Cardiac fibroblast (primary cell): ENCODE results near the gene OSBPL3.

Experiments
- DNase-seq, 2 donors: peaks; one replicate each; pipeline versions ENCODE4 v3.0.0 to v3.0.0-alpha.2; 2010; ENCODE audit warnings: low read depth in 2 of 2
- H3K4me3 ChIP-seq, 2 donors: replicated peaks in 1 of 2; 1 replicate in 1 of 2; 2 replicates in 1 of 2; pipeline ENCODE4 v1.5.1; 2011; ENCODE audit warnings: low read depth in 2 of 2, low read length in 2 of 2, mild to moderate bottlenecking in 2 of 2, moderate library complexity in 1 of 2
- TF ChIP-seq, protein P1 (sequence below): IDR thresholded peaks from one replicate; pipeline ENCODE4 v1.5.1; 2011; ENCODE audit warnings: low read depth, mild to moderate bottlenecking, low read length, inconsistent platforms

Gene OSBPL3

DNA sequence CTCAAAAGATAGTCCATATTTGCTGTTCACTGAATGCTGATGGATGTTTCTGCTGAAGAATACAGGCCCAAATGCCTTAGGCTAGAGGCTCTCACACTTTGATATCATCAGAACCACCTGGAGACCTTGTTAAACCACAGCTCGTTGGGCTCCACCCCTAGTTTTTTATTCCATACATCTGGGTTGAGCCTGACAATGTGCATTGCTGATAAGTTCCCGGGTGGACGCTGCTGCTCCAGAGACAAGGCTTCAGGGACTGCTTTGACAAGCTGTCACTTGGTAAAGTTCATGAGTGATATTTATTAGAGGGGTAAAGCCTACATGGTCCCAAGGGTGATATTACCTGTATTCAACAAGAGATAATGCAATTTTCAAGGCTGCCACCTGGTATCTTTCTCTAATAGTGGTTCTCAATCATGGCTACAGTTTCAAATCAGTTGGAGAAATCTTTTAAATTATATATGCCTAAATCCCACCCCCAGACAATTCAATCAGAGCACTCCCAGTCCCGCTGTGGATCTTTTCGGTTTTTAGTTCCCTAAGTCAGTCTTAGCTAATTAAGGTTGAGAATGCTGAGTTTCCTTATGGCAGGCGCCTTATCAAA, 115.7 kb downstream of the OSBPL3 start:
- TF ChIP-seq, protein P1, sequence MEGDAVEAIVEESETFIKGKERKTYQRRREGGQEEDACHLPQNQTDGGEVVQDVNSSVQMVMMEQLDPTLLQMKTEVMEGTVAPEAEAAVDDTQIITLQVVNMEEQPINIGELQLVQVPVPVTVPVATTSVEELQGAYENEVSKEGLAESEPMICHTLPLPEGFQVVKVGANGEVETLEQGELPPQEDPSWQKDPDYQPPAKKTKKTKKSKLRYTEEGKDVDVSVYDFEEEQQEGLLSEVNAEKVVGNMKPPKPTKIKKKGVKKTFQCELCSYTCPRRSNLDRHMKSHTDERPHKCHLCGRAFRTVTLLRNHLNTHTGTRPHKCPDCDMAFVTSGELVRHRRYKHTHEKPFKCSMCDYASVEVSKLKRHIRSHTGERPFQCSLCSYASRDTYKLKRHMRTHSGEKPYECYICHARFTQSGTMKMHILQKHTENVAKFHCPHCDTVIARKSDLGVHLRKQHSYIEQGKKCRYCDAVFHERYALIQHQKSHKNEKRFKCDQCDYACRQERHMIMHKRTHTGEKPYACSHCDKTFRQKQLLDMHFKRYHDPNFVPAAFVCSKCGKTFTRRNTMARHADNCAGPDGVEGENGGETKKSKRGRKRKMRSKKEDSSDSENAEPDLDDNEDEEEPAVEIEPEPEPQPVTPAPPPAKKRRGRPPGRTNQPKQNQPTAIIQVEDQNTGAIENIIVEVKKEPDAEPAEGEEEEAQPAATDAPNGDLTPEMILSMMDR = no peak
- DNase-seq = no peak
- no peak overlapping the region for H3K4me3 ChIP-seq

DNA sequence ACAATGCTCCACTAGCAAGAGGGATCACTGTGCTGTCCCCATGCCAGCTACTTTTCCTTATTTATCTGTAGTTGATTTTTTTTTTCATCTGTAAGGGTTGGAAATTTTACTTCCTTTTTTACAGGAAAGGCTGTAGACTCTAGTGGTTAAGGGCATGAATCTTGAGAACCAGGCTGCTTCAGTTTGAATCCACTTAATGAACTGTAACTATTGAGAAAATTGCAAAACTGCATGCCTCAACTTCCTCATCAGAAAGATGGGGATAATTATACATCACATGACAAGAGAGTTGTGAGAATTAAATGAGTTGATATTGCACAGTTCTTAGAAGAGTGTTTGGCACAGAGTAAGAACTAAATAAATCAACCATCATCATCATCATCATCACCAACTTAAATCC, 116.4 kb downstream of the OSBPL3 start:
- no peak overlapping the region for H3K4me3 ChIP-seq
- TF ChIP-seq, protein P1 = no peak
- no peak for DNase-seq

DNA sequence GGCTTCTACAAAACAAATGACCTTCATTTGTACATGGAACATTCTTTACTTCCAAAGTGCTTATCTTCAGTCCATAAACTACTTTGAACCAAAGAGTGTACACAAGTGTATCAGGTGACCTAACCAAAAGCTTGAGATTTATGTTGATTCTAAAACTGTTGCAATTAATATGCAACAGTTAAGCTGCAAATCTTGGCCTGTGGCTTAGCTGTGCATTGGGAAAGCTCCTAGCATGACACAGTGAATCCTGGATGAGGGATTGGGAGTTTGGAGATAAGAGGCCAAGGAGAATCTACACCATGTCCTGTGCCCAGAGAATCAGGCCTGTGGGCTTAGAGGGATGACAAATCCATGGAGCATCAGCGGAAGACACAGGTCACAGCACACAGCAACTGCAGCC, 117.5 kb downstream of the OSBPL3 start:
- no peak overlapping the region for H3K4me3 ChIP-seq
- no peak for DNase-seq
- TF ChIP-seq, protein P1 = no peak

DNA sequence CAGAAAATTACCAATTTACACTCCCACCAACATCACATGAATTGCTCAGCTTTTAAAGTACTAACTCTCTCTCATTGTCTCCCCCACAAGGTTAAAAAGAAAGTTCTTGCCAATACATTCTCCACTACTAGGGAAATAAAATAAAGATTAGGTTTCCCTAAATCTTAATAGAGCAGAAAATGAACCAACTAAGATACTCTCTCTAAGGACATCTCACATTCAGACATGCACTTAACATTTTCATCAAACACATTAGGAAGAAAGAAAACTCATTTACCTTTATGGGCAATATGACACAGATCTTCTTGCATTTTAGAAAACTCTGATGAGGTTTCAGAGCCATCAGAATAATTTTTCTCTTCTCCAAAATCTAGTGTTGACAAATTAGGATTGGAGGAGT, 118.6 kb downstream of the OSBPL3 start:
- TF ChIP-seq, protein P1 = no peak
- no peak overlapping the region for H3K4me3 ChIP-seq

DNA sequence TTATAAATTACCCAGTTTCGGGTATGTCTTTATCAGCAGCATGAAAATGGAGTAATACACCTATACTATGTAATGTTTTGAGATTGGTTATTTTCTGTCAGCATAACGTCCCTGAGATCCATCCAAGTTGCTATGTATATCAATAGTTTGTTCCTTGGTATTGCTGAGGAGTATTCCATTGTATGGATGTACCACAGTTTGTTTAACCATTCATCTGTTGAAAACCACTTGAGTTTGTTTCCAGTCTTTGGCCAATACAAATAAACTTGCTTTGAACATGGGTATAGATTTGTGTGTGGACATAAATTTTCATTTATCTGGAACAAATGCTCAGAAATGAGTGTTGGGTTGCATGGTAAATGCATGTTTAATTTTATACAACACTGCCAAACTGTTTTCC, 119.4 kb downstream of the OSBPL3 start:
- TF ChIP-seq, protein P1 = no peak

More for the DNA sequence above, 118.6 kb downstream of the OSBPL3 start:
- no peak for DNase-seq

DNA sequence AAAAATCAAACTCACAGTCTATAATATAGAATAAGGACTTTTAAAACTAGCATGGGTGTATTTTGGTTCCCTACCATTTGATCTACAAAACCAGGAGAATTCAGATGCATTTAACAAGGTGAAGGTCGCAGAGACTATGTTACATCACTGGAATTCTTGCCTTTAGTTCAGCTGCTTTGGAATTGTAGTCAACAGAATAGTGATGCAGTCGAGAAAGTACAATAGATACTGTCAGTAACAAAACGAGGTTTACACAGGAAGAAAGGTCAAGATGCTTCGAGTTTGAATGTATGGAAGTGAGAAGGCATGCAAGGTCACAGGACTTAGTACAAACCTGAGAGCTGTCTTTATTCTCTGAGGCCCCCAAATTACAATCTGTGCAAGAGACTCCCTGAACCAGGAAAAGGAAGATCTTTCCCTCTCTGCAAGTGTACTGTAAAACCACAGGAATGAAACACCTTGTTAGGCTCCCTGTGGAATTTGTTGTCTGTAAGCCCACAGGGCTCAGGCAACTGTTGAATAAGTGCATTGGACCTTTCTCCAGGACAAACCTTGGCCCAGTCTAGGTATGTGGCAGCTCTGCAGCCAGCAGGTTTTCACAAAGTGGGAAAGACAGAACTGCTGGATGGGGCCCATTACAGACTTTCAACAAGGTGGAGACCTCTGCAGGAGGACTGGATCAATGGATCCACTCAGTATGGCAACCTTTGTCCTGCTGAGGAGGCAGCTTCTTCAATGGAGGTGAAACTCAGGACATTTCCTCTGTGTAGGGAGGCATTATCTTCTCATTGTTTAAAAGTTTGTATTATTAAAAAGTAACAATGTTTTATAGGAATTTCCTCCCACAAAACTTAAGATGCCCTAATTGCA, 121.6 kb downstream of the OSBPL3 start:
- DNase-seq = no peak
- TF ChIP-seq, protein P1 = no peak
- no peak overlapping the region for H3K4me3 ChIP-seq

More for the DNA sequence above, 119.4 kb downstream of the OSBPL3 start:
- no peak for DNase-seq
- no peak overlapping the region for H3K4me3 ChIP-seq
